ENCODE measurements around the gene HOXC12.

DNA sequence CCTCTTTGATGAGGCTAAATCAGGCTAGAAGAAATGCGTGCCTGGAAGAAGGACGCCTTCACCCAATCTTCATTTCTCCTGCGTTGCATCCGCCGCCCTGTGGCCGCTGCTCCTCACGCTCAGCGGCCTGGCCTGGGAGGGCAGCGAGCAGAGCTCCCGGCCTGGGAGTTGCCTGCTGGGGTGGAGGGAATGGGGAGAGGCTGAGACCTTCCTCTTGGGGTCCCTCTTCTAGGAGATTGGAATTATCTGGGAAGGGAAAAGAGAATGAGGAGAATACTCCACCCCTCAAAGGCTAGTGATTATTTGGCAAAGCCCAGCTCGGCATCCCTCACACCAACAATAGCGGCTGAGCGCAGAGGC, 2.4 kb upstream of the HOXC12 start:
- TF ChIP-seq, protein P1, sequence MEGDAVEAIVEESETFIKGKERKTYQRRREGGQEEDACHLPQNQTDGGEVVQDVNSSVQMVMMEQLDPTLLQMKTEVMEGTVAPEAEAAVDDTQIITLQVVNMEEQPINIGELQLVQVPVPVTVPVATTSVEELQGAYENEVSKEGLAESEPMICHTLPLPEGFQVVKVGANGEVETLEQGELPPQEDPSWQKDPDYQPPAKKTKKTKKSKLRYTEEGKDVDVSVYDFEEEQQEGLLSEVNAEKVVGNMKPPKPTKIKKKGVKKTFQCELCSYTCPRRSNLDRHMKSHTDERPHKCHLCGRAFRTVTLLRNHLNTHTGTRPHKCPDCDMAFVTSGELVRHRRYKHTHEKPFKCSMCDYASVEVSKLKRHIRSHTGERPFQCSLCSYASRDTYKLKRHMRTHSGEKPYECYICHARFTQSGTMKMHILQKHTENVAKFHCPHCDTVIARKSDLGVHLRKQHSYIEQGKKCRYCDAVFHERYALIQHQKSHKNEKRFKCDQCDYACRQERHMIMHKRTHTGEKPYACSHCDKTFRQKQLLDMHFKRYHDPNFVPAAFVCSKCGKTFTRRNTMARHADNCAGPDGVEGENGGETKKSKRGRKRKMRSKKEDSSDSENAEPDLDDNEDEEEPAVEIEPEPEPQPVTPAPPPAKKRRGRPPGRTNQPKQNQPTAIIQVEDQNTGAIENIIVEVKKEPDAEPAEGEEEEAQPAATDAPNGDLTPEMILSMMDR (conservative IDR thresholded peaks at IDR 0.05): no peak
- no peak for TF ChIP-seq ZFX (IDR thresholded peaks at IDR 0.05)
